Liver (tissue), 9 donors: ENCODE measurements around the gene CD163. TPM values are rescaled to one million over a fixed set of nuclear protein-coding genes. Genes with fewer than 3 reads are reported as not detected.

Experiments
- DNase-seq: peaks from one replicate; pipeline ENCODE4 v3.0.0-alpha.2; 2017; ENCODE audit warnings: low spot score
- H3K27ac ChIP-seq, 2 donors: one replicate each; pipeline ENCODE4 v1.7.0; 2013; ENCODE audit warnings: inconsistent platforms in 2 of 2, low read length in 2 of 2, control low read depth in 1 of 2, low read depth in 1 of 2, mild to moderate bottlenecking in 1 of 2
- H3K27me3 ChIP-seq, 4 donors: one replicate each; pipeline versions ENCODE4 v1.6.1 to v1.7.0; 2013; ENCODE audit warnings: low read length in 3 of 4, inconsistent platforms in 1 of 4, mild to moderate bottlenecking in 1 of 4, moderate library complexity in 1 of 4; ENCODE audit not compliant: control insufficient read depth in 4 of 4, insufficient read depth in 4 of 4
- H3K36me3 ChIP-seq, 4 donors: one replicate each; pipeline versions ENCODE4 v1.6.1 to v1.7.0; 2013; ENCODE audit warnings: low read length in 3 of 4, mild to moderate bottlenecking in 3 of 4, low read depth in 1 of 4, moderate library complexity in 1 of 4; ENCODE audit not compliant: control insufficient read depth in 4 of 4, insufficient read depth in 3 of 4
- H3K4me1 ChIP-seq, 4 donors: one replicate each; pipeline versions ENCODE4 v1.6.1 to v1.7.0; 2013; ENCODE audit warnings: low read length in 3 of 4, mild to moderate bottlenecking in 3 of 4, moderate library complexity in 1 of 4; ENCODE audit not compliant: control insufficient read depth in 4 of 4, insufficient read depth in 4 of 4
- H3K4me3 ChIP-seq, 3 donors: one replicate each; pipeline versions ENCODE4 v1.6.1 to v1.7.0; 2013; ENCODE audit warnings: low read length in 3 of 3, control low read depth in 1 of 3, low read depth in 1 of 3, mild to moderate bottlenecking in 1 of 3
- H3K9ac ChIP-seq, 2 donors: one replicate each; pipeline ENCODE4 v1.7.0; 2013; ENCODE audit warnings: low read length in 2 of 2, mild to moderate bottlenecking in 2 of 2, moderate library complexity in 2 of 2, control low read depth in 1 of 2, low read depth in 1 of 2
- H3K9me3 ChIP-seq, 4 donors: one replicate each; pipeline versions ENCODE4 v1.6.1 to v1.7.0; 2013; ENCODE audit warnings: low read length in 3 of 4; ENCODE audit not compliant: control insufficient read depth in 4 of 4
- EGR1 ChIP-seq, 2 donors: IDR thresholded peaks; 2 replicates each; pipeline ENCODE4 v1.6.1; 2016 to 2018; ENCODE audit warnings: antibody characterized with exemption in 2 of 2, low read depth in 2 of 2
- FOXA1 ChIP-seq: IDR thresholded peaks from 2 replicates; pipeline ENCODE4 v1.6.1; 2016; ENCODE audit warnings: antibody characterized with exemption
- FOXA2 ChIP-seq: IDR thresholded peaks from 2 replicates; pipeline ENCODE4 v1.6.1; 2016; ENCODE audit warnings: antibody characterized with exemption
- HNF4A ChIP-seq, 2 donors: conservative IDR thresholded peaks; 2 replicates each; pipeline ENCODE4 v1.6.1; 2016; ENCODE audit warnings: antibody characterized with exemption in 2 of 2, mild to moderate bottlenecking in 2 of 2
- HNF4G ChIP-seq: IDR thresholded peaks from 2 replicates; pipeline ENCODE4 v1.6.1; 2016; ENCODE audit warnings: antibody characterized with exemption
- JUND ChIP-seq, 2 donors: IDR thresholded peaks; 2 replicates each; pipeline ENCODE4 v1.6.1; 2016; ENCODE audit warnings: antibody characterized with exemption in 2 of 2
- NR2F2 ChIP-seq: IDR thresholded peaks from 2 replicates; pipeline ENCODE4 v1.6.1; 2016; ENCODE audit warnings: antibody characterized with exemption
- RAD21 ChIP-seq, 2 donors: IDR thresholded peaks; 2 replicates each; pipeline ENCODE4 v1.6.1; 2016; ENCODE audit warnings: antibody characterized with exemption in 2 of 2, mild to moderate bottlenecking in 2 of 2
- RXRA ChIP-seq, 2 donors: IDR thresholded peaks; 2 replicates each; pipeline ENCODE4 v1.6.1; 2017 to 2018; ENCODE audit warnings: antibody characterized with exemption in 2 of 2, mild to moderate bottlenecking in 1 of 2
- SP1 ChIP-seq: IDR thresholded peaks from 2 replicates; pipeline ENCODE4 v1.6.1; 2018; ENCODE audit warnings: antibody characterized with exemption, mild to moderate bottlenecking
- TAF1 ChIP-seq: conservative IDR thresholded peaks from 2 replicates; pipeline ENCODE4 v1.6.1; 2016; ENCODE audit warnings: antibody characterized with exemption, mild to moderate bottlenecking
- YY1 ChIP-seq: IDR thresholded peaks from 2 replicates; pipeline ENCODE4 v1.6.1; 2016; ENCODE audit warnings: antibody characterized with exemption, mild to moderate bottlenecking
- WGBS: extraction: QIAGEN DNeasy Blood & Tissue Kit; methylation state at CpG from one replicate; pipeline ENCODE4 v1.1.7; 2013; 5-methylcytosine and 5-hydroxymethylcytosine counted together
- polyA plus RNA-seq, 2 donors: library from polyadenylated mRNA; stranded (reverse) in 1 of 2; unstranded in 1 of 2; fragments of 200-250 nt in 1 of 2; fragments of >200 nt in 1 of 2; fragmentation: Nextera tagmentation in 1 of 2; extraction: Ambion mirVana in 1 of 2; gene quantifications; one replicate each; pipeline versions ENCODE4 v1.2.1 to v1.2.3, GENCODE V29; 2013 to 2015
- total RNA-seq, 2 donors: library from RNA; depleted of rRNA; stranded (reverse); fragments of >200 nt; gene quantifications; one replicate each; pipeline ENCODE4 v1.2.3, GENCODE V29; 2014
- TF ChIP-seq, protein P1 (sequence below): IDR thresholded peaks from 2 replicates; pipeline ENCODE4 v1.6.1; 2016; ENCODE audit warnings: antibody characterized with exemption
- TF ChIP-seq, protein P2 (sequence below): fragments of 150-350 bp; IDR thresholded peaks from 2 replicates; pipeline ENCODE4 v1.5.1; 2017; ENCODE audit warnings: improper control_type of control experiment, low read depth, low read length; ENCODE audit not compliant: missing input control
- TF ChIP-seq, protein P3 (sequence below): IDR thresholded peaks from 2 replicates; pipeline ENCODE4 v1.6.1; 2016; ENCODE audit warnings: antibody characterized with exemption
- TF ChIP-seq, protein P4 (sequence below): IDR thresholded peaks from 2 replicates; pipeline ENCODE4 v1.6.1; 2016; ENCODE audit warnings: antibody characterized with exemption, mild to moderate bottlenecking
- donor health status: healthy.
- donor health status: healthy.
- donor health status: healthy.
- donor health status: healthy.
- donor health status: healthy.

The CD163 gene
- total and polyA plus RNA-seq, 4 donors, result 61.1 to 153 (median 90.5) TPM

DNA sequence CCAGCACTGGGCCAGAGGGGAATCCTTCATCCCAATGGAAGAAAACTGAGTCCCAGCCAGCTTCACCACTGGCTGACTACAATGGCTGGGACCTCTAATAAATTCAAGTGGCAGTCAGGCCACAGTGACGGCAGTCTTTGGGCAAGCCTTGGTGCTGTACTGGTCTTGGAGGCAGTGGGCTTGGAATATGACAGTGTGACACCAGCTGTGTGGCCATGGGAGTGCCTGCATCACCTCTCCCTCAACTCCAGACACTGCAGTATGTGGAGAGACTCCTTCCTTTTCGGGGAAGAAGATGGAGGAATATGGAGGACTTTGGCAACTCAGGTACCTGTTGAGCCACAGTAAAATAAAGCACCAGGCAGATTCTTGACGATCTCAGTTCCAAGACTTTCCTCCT is 43.6 kb downstream of the CD163 start:
- 93% methylated on average over 3 of the region's 3 CpGs for WGBS
- Histone ChIP-seq H3K9ac (no peak overlapping the region), H3K27me3 (no peaks in the 10 kb centered on the region), H3K9me3 (no peaks in the 10 kb centered on the region), H3K4me3 (no peak overlapping the region), H3K36me3 (no peaks in the 10 kb centered on the region), H3K27ac (no peak overlapping the region), H3K4me1 (peaks cover 0 to 11% (median 0%) of the 10 kb centered on the region in 4 donors)
- no peak for DNase-seq
- TF ChIP-seq TAF1, result no peak
- TF ChIP-seq, protein P1, sequence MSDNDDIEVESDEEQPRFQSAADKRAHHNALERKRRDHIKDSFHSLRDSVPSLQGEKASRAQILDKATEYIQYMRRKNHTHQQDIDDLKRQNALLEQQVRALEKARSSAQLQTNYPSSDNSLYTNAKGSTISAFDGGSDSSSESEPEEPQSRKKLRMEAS, result no peak
- no peak for TF ChIP-seq JUND (IDR thresholded peaks at IDR 0.05)
- no peak for TF ChIP-seq HNF4G
- TF ChIP-seq, protein P2, sequence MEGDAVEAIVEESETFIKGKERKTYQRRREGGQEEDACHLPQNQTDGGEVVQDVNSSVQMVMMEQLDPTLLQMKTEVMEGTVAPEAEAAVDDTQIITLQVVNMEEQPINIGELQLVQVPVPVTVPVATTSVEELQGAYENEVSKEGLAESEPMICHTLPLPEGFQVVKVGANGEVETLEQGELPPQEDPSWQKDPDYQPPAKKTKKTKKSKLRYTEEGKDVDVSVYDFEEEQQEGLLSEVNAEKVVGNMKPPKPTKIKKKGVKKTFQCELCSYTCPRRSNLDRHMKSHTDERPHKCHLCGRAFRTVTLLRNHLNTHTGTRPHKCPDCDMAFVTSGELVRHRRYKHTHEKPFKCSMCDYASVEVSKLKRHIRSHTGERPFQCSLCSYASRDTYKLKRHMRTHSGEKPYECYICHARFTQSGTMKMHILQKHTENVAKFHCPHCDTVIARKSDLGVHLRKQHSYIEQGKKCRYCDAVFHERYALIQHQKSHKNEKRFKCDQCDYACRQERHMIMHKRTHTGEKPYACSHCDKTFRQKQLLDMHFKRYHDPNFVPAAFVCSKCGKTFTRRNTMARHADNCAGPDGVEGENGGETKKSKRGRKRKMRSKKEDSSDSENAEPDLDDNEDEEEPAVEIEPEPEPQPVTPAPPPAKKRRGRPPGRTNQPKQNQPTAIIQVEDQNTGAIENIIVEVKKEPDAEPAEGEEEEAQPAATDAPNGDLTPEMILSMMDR, result no peak
- no peak for TF ChIP-seq RAD21 (IDR thresholded peaks at IDR 0.05)

DNA sequence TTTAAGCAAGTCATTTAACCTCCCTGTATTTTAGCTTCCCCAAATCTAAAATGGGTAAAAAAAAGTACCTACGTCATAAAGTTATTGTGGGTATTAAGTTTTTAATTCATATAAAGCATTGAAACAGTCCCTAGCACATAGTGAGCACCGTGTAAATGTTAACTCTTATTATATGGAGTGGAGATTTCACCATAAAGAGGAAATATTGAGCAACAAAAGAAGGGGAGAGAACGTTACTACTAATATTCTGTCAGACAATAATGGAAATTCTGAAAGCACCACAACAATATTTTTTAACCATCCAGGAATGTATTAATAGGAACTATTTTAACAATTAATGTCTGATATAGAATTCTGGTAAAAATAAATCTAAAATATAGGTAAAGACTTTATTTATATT is 51.8 kb downstream of the CD163 start:
- Histone ChIP-seq H3K4me3 (no peak overlapping the region), H3K27me3 (no peaks in the 10 kb centered on the region), H3K9me3 (no peaks in the 10 kb centered on the region), H3K27ac (no peak overlapping the region), H3K36me3 (no peaks in the 10 kb centered on the region), H3K9ac (no peak overlapping the region), H3K4me1 (no peaks in the 10 kb centered on the region)
- DNase-seq, result no peak
- 56% methylated on average over 3 of the region's 3 CpGs for WGBS
- TF ChIP-seq EGR1 (IDR thresholded peaks at IDR 0.05; ENCODE audit: low read depth in 2 of 2), result no peak
- TF ChIP-seq FOXA1, result no peak
- TF ChIP-seq TAF1, result no peak
- TF ChIP-seq, protein P2, result no peak
- TF ChIP-seq HNF4G, result no peak
- TF ChIP-seq, protein P3, sequence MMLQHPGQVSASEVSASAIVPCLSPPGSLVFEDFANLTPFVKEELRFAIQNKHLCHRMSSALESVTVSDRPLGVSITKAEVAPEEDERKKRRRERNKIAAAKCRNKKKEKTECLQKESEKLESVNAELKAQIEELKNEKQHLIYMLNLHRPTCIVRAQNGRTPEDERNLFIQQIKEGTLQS, result no peak
- no peak for TF ChIP-seq FOXA2
- no peak for TF ChIP-seq JUND (IDR thresholded peaks at IDR 0.05)
- TF ChIP-seq, protein P4, sequence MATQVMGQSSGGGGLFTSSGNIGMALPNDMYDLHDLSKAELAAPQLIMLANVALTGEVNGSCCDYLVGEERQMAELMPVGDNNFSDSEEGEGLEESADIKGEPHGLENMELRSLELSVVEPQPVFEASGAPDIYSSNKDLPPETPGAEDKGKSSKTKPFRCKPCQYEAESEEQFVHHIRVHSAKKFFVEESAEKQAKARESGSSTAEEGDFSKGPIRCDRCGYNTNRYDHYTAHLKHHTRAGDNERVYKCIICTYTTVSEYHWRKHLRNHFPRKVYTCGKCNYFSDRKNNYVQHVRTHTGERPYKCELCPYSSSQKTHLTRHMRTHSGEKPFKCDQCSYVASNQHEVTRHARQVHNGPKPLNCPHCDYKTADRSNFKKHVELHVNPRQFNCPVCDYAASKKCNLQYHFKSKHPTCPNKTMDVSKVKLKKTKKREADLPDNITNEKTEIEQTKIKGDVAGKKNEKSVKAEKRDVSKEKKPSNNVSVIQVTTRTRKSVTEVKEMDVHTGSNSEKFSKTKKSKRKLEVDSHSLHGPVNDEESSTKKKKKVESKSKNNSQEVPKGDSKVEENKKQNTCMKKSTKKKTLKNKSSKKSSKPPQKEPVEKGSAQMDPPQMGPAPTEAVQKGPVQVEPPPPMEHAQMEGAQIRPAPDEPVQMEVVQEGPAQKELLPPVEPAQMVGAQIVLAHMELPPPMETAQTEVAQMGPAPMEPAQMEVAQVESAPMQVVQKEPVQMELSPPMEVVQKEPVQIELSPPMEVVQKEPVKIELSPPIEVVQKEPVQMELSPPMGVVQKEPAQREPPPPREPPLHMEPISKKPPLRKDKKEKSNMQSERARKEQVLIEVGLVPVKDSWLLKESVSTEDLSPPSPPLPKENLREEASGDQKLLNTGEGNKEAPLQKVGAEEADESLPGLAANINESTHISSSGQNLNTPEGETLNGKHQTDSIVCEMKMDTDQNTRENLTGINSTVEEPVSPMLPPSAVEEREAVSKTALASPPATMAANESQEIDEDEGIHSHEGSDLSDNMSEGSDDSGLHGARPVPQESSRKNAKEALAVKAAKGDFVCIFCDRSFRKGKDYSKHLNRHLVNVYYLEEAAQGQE, result no peak
- no peak for TF ChIP-seq RXRA (IDR thresholded peaks at IDR 0.05)
- no peak for TF ChIP-seq HNF4A (conservative IDR thresholded peaks at IDR 0.05)
- TF ChIP-seq YY1, result no peak
- no peak for TF ChIP-seq NR2F2
- TF ChIP-seq SP1, result no peak
- TF ChIP-seq, protein P1, result no peak
- no peak for TF ChIP-seq RAD21 (IDR thresholded peaks at IDR 0.05)
